ENCODE results near the gene NR4A1. TPM values are rescaled to one million over a fixed set of nuclear protein-coding genes. Genes with fewer than 3 reads are reported as not detected.

Gene NR4A1
- polyA plus RNA-seq, 1 of the 3 experiments (the other 2 are of a cell fraction), result 120 TPM

GRCh38 chr12:52044292-52044983, 6.8 kb upstream of the NR4A1 start:
- H2AFZ ChIP-seq (ENCODE audit: low read depth), result no peak overlapping the region
- no peak for TF ChIP-seq NRF1 (IDR thresholded peaks at IDR 0.05; ENCODE audit: low read depth, low read length)
- TF ChIP-seq YY1 (IDR thresholded peaks at IDR 0.05; ENCODE audit: low read depth), result no peak
- peaks cover 0 to 14% of the 10 kb centered on the region in 2 experiments; a peak in 1 of 4 replicates for H3K4me1 ChIP-seq (ENCODE audit: control insufficient read depth in 1 of 2, insufficient read depth in 2 of 2, low read depth in 1 of 2, low read length in 1 of 2)
- no peak overlapping the region for H3K27ac ChIP-seq (ENCODE audit: low read depth in 2 of 2, low read length in 1 of 2)
- no peak overlapping the region for H3K9ac ChIP-seq
- ChIA-PET CTCF (interaction anchor here (1.0 to 30.2 kb wide), 7 partner anchors 20 to 283 kb away, joined by 3 to 949 read pairs (median 4); partner anchors contain the start of genes ATG101 and SMIM41), POLR2A (no interaction called here)
- H3K36me3 ChIP-seq (replicated peaks in 1 of 2; ENCODE audit: control insufficient read depth in 1 of 2, insufficient read depth in 2 of 2, low read length in 1 of 2), result no peaks in the 10 kb centered on the region
- H3K4me3 ChIP-seq (ENCODE audit: low read depth in 2 of 2, low read length in 1 of 2), result no peak overlapping the region
- WGBS (ENCODE audit: low lambda C conversion rate), result 79% methylated on average over 18 of the region's 18 CpGs
- H4K20me1 ChIP-seq (ENCODE audit: insufficient read depth), result no peaks in the 10 kb centered on the region; the same call in 1 of the 2 replicates
- no peak for DNase-seq
- no peaks in the 10 kb centered on the region for H3F3A ChIP-seq (replicated peaks; ENCODE audit: insufficient read depth)
- H3K9me3 ChIP-seq, result no peaks in the 10 kb centered on the region
- H3K4me2 ChIP-seq, result no peak overlapping the region
- no peaks in the 10 kb centered on the region for H3K9me2 ChIP-seq
- H3K27me3 ChIP-seq (ENCODE audit: insufficient read depth), result no peaks in the 10 kb centered on the region
- peaks cover 13% of the 10 kb centered on the region; the same call in 1 of the 2 replicates for H3K79me2 ChIP-seq (ENCODE audit: insufficient read depth)

- ChIA-PET POLR2A (no interaction called here), CTCF (interaction anchor here (1.0 to 30.2 kb wide), 5 partner anchors 16 to 53 kb away, joined by 3 to 949 read pairs (median 6); partner anchors contain the start of genes ATG101 and SMIM41)
- H3K27ac ChIP-seq (ENCODE audit: low read depth in 2 of 2, low read length in 1 of 2), result no peak overlapping the region
- no peaks in the 10 kb centered on the region for H3F3A ChIP-seq (replicated peaks; ENCODE audit: insufficient read depth)
- H3K9me2 ChIP-seq, result no peaks in the 10 kb centered on the region
- peaks cover under 1% of the 10 kb centered on the region; the same call in 1 of the 2 replicates for H3K79me2 ChIP-seq (ENCODE audit: insufficient read depth)
- H3K9ac ChIP-seq, result no peak overlapping the region
- H3K4me3 ChIP-seq (ENCODE audit: low read depth in 2 of 2, low read length in 1 of 2), result no peak overlapping the region
- no peaks in the 10 kb centered on the region for H3K9me3 ChIP-seq
- peaks cover 8 to 17% of the 10 kb centered on the region in 2 experiments; a peak in 2 of 4 replicates for H3K4me1 ChIP-seq (ENCODE audit: control insufficient read depth in 1 of 2, insufficient read depth in 2 of 2, low read depth in 1 of 2, low read length in 1 of 2)
- no peak overlapping the region for H2AFZ ChIP-seq (ENCODE audit: low read depth)
- H3K36me3 ChIP-seq (replicated peaks in 1 of 2; ENCODE audit: control insufficient read depth in 1 of 2, insufficient read depth in 2 of 2, low read length in 1 of 2), result no peaks in the 10 kb centered on the region
- H3K4me2 ChIP-seq, result no peak overlapping the region
- H4K20me1 ChIP-seq (ENCODE audit: insufficient read depth), result no peaks in the 10 kb centered on the region; the same call in 1 of the 2 replicates
- DNase-seq, result no peak
- WGBS (ENCODE audit: low lambda C conversion rate), result 61% methylated on average over 4 of the region's 4 CpGs
- H3K27me3 ChIP-seq (ENCODE audit: insufficient read depth), result no peaks in the 10 kb centered on the region
- TF ChIP-seq RFX5 (IDR thresholded peaks at IDR 0.05; ENCODE audit: low read length) (no peak), JUND (IDR thresholded peaks at IDR 0.05) (no peak), MEF2A (IDR thresholded peaks at IDR 0.05; ENCODE audit: borderline replicate concordance, low read depth) (no peak), MAX (IDR thresholded peaks at IDR 0.05; ENCODE audit: low read depth) (no peak), POLR2AphosphoS5 (IDR thresholded peaks at IDR 0.05; ENCODE audit: low read depth, low read length) (no peak), USF1 (IDR thresholded peaks at IDR 0.05; ENCODE audit: borderline replicate concordance, low read depth) (no peak), TEAD4 (IDR thresholded peaks at IDR 0.05; ENCODE audit: borderline replicate concordance, insufficient read depth) (no peak), CHD2 (IDR thresholded peaks at IDR 0.05; ENCODE audit: low read length, partially characterized antibody) (no peak), IRF3 (IDR thresholded peaks at IDR 0.05; ENCODE audit: low read depth, low read length) (no peak), EP300 (IDR thresholded peaks at IDR 0.05; ENCODE audit: borderline replicate concordance in 1 of 2, low read depth in 1 of 2, low read length in 1 of 2) (no peak), GATA2 (CRISPR knock-in tag; IDR thresholded peaks at IDR 0.05) (no peak)
Observed at GRCh38 chr12:52045794-52046199, 5.4 kb upstream of the NR4A1 start.

All from SK-N-SH (cell line).